OCI-M2 (cell line): Measurements from ENCODE around the gene SPRYD3.

ENCODE experiments used
- DNase-seq: peaks from one replicate; lab custom pipeline; 2025; ENCODE audit not compliant: unreplicated experiment; lab: John Stamatoyannopoulos, UW

Gene SPRYD3

DNA sequence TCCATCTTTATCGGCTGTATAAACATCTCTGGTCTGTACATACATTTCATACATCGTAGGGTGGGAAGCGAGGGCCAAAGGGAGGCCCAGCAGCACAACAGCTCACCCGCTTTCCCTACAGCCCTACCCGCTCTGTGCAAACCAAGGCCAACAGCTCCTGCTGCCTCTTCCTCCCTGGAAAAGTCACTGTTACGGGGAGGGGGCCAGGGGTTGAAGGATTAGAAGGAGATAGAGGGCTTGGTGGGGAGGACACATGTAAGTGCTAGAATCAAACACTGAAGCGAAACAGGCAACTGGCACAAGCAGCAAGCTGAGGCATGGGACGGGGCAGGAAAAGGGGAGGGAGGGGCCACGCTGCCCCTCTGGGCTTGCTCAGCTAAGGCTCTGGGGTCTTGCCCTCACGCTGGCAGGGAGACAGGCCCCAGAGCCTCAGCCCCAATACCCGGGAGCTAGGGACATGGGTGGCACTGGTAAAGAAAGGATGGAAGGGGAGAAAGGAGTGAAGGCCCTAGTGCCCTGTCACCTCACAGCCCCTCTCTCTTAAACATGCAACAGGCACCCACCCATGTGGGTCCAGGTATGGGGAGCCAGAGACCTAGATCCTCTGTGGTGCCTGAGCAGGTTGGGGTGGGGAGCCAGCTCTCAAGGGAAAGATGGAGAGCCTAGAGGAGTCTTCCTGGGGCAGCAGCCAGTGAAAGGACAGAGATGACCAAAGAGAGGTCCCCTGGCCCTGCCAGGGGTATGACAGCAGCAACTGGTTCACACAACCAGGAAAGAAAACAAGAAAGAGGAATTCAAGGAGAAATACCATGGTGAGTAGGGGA, 14.4 kb downstream of the SPRYD3 start:
- no peak for DNase-seq

DNA sequence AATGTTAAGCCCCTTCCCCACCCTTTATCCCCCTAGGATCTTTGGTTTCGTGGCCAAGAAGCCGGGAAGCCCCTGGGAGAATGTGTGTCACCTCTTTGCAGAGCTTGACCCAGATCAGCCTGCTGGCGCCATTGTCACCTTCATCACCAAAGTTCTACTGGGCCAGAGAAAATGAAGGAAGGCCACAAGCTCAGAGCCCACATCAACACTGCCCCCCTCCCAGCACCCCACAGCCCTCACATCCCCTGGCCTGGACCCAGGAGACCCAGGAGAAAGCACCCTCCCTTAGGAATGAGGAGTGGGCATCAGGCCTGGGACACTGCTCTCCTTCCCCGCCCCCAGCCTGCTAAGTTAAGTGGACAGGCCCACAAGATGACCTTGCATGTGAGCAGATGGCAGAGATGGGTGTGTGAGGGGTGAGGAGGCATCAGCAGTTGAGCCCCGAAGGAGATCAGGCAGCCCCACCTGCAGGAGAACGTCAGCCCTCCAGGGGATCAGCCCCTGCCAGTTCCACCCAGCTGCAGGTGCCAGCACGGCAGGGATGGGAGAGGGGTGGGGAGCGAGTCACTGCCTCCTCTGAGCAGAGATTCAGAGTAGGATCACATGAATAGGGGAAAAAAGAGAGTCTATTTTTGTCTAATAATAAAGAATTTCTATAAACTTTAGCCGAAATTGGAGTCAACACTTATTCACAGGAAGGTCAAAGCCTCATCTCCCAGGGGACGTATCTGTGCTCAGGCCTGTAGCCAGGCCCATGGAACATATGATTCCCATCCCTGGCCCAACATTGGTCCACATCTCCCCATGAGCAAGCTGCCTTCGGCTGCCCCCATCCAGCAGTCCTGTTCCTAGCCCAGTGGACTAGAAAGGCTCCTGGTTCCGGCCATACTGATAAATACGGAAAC, 15.2 kb downstream of the SPRYD3 start:
- no peak for DNase-seq

DNA sequence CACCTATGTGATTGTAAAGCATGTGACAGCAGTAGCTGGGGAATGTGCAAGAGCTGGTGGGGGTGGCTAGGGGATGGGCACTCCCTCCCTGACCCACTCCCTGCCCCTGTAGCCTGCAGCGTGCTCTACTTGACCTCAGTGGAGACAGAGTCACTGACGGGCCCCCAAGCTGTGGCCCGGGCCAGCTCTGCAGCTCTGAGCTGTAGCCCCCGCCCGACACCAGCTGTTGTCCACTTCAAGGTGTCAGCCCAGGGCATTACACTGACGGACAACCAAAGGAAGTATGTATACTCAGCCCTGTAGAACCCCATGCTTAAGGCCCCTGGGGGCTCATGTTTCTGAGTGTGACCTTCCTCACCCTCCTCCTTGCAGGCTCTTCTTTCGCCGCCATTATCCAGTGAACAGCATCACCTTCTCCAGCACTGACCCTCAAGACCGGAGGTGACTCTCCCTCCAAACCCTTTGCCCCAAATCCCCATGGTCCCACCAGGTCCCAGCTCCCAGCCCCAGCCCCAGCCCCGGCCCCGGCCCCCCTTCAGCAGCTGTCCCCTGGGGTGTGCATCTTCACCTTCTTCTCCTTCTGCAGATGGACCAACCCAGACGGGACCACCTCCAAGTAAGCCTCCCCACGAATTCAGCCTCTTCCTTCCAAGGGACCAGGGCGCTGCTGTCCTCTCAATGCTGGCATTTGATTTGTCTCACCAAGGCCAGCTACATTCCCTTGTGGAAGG, 16.0 kb downstream of the SPRYD3 start:
- DNase-seq: no peak

DNA sequence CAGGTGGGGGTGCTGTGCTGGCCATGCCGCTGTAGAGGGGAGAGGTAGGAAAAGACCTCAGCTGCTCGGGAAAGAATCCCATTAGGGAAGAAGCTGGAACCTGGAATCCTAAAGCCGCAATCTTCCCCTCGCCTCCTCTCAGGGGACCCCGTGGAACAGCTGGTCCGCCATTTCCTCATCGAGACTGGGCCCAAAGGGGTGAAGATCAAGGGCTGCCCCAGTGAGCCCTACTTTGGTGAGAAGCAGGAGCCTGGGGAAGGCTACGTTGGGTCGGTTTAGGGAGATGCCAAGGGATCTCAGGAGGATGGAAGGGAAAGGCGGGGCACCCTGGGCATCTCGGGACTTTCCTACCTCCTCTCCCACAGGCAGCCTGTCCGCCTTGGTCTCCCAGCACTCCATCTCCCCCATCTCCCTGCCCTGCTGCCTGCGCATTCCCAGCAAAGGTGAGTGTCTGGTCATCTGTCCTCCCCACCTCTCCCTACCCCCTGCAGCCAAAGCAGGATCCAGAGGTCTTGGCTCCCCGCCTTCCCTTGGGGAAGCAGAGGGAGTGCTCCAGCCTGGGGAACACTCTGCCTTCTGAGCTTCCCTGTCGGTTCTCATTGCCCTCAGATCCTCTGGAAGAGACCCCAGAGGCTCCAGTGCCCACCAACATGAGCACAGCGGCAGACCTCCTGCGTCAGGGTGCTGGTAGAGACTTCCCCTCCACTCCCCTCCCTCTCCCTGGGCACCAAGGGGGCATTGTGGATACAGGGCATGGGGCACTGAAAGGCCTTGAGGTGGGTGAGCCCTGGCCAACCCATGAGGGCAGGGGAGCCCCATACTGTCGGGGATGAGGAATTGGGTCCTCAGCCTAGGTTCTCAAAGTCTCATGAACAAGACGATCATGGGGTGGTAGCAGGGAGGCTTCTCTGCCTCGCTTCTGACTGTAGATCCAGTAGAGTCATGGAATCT, 16.9 kb downstream of the SPRYD3 start:
- no peak for DNase-seq

DNA sequence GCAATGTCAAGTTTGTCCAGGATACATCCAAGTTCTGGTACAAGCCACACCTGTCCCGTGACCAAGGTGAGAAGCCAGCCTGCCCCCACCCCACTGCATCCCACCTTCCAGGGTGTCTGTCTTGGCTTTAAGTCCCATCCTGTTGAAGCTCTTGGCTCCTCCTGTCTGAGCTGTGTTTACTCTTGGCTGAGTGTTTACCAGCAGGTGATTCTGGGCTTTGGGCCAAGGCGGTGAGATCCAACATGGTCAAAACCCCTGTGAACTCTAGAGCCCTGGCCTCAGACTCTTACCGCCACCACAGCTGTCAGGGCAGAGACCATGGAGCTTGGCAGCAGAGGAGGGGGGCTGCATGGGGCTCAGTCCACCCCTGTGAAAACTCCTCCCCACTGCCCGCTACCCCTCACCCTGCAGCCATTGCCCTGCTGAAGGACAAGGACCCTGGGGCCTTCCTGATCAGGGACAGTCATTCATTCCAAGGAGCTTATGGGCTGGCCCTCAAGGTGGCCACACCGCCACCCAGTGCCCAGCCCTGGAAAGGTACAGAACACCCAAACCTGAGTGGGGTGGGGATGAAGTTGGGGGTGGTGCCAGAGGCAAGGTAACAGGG, 17.7 kb downstream of the SPRYD3 start:
- DNase-seq: no peak

DNA sequence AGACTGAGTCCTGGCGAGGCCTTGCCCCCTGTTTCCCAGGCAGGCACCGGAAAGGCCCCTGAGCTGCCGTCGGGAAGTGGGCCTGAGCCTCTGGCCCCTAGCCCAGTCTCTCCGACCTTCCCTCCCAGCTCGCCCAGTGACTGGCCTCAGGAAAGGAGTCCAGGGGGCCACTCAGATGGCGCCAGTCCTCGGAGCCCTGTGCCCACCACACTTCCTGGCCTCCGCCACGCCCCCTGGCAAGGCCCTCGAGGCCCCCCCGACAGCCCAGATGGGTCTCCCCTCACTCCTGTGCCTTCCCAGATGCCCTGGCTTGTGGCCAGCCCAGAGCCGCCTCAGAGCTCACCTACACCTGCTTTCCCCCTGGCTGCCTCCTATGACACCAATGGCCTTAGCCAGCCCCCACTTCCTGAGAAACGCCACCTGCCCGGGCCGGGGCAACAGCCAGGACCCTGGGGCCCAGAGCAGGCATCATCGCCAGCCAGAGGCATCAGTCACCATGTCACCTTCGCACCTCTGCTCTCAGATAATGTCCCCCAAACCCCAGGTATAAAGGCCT, 18.4 kb downstream of the SPRYD3 start:
- no peak for DNase-seq

DNA sequence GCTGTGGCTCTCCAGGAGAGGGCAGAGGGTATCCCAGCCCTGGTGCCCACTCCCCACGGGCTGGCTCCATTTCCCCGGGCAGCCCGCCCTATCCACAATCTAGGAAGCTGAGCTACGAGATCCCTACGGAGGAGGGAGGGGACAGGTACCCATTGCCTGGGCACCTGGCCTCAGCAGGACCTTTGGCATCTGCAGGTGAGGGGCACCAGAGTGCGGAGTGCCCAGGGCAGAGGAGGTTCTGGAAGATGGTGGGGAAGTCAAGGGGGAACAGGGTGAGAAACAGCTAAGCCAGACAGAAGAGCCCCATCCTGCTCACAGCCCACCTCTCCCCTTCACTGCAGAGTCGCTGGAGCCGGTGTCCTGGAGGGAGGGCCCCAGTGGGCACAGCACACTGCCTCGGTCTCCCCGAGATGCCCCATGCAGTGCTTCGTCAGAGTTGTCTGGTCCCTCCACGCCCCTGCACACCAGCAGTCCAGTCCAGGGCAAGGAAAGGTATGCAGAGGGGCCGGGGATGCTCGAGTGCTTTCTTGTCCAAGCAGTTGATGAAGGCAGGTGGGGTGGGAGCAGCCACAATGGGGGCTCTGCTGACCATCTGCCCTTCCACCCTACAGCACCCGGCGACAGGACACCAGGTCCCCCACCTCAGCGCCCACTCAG, 19.0 kb downstream of the SPRYD3 start:
- DNase-seq: no peak

DNA sequence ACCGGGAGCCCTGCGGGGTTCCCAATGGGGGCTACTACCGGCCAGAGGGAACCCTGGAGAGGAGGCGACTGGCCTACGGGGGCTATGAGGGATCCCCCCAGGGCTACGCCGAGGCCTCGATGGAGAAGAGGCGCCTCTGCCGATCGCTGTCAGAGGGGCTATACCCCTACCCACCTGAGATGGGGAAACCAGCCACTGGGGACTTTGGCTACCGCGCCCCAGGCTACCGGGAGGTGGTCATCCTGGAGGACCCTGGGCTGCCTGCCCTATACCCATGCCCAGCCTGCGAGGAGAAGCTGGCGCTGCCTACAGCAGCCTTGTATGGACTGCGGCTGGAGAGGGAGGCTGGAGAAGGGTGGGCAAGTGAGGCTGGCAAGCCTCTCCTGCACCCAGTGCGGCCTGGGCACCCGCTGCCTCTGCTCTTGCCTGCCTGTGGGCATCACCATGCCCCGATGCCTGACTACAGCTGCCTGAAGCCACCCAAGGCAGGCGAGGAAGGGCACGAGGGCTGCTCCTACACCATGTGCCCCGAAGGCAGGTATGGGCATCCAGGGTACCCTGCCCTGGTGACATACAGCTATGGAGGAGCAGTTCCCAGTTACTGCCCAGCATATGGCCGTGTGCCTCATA, 19.6 kb downstream of the SPRYD3 start:
- DNase-seq: no peak

DNA sequence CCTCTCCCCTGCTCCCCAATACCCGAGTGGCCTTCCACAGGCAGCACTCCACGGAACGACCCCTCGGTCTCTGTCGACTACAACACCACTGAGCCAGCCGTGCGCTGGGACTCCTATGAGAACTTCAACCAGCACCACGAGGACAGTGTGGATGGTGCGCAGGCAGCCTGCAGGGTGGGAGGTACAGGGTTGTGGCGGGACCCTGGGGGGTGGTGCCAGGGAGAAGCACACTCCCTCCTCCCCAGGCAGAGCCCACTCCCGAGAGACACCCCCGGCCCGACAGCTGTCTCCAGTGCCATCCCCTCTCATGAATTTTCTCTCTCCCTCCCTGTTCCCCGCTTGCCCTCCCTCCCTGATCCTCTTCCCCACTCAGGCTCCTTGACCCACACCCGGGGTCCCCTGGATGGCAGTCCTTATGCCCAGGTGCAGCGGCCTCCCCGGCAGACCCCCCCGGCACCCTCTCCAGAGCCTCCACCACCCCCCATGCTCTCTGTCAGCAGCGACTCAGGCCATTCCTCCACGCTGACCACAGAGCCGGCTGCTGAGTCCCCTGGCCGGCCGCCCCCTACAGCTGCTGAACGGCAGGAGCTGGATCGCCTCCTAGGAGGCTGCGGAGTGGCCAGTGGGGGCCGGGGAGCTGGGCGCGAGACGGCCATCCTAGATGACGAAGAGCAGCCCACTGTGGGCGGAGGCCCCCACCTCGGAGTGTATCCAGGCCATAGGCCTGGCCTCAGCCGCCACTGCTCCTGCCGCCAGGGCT, 20.3 kb downstream of the SPRYD3 start:
- DNase-seq: no peak

DNA sequence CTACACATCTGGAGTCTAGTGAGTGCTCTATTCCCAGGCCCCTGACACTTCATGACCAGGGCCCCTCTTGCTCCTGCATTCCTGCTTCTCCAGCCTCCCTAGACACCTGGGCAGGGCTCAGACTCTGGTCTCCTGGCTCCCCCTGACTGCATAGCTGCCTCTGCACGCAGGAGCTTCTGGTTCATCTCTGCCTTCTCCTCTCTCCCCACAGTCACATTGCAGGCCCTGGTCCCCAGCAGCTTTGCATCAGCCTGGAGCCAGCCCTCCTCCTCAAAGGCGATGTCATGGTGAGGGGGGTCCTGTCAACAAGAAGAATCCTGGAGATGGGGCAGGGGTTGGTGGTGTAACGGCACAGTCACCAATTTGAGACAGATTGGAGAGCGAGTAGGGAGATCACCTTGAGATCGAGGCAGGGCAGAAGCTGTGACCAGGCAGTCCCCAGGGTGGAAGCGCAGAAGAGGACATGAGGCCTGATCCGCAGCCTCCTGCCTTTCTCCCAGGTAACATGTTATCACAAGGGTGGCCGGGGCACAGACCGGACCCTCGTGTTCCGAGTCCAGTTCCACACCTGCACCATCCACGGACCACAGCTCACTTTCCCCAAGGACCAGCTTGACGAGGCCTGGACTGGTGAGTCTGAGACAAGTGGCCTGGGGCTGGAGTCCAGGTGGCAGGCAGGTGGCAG, 21.2 kb downstream of the SPRYD3 start:
- DNase-seq: no peak

DNA sequence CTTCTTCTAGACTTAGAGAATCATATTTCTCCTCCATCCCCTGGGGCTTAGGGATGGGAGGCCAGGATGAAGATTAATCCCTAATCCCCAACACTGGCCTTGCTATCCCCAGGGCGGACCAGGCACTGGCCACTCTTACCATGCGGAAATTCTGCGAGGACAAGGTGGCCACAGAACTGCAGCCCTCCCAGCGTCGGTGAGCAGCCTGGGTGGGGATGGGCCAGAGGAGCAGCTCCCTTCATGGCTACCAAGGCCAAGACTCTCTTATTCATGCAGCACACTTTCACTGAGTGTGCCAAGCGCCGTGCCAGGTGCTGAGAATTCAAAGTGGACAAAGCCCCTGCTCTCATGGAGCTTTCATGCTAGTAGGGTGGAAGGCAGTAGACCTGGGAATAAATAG, 22.3 kb downstream of the SPRYD3 start:
- DNase-seq: no peak

DNA sequence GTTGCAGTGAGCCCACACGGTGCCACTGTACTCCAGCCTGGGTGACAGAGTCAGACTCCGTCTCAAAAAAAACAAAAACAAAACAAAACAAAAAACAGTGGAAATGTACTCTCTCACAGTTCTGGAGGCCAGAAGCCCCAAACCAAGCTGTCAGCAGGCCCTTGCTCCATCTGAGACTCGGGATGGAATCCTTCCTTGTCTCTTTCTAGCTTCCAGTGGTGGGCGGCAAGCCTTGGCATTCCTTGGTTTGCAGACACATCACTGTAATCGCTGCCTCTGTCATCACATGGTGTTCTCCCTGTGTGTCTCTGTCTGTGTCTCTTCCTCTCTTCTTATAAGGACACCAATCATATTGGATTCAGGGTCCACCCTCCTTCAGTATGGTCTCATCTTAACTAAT, 22.9 kb downstream of the SPRYD3 start:
- DNase-seq: no peak

DNA sequence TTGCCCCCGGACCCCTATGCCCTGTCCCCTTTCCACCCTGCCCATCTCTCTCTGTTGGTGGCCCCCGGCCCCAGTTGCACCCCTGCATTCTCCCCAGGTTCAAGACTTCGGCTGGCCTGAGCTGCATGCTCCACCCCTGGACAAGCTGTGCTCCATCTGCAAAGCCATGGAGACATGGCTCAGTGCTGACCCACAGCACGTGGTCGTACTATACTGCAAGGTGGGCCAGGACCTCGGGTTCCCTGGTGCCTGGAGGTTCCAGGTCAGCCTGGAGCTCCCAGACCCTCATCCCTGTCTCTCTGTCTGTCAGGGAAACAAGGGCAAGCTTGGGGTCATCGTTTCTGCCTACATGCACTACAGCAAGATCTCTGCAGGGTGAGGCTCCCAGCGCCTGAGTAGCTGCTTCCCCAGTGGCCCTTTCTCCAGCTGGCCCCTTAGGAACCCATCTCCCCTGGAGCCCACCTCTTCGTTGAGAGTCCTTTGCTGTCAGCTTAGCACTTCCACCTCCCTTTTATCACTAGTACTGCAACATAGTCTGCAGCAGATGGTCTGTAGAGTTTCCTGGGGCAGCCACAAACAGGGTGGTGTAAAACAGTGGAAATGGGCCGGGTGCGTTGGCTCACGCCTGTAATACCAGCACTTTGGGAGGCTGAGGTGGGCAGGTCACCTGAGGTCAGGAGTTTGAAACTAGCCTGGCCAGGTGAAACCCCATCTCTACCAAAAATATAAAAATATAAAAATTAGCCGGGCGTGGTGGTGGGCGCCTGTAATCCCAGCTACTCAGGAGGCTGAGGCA, 23.5 kb downstream of the SPRYD3 start:
- DNase-seq: no peak

DNA sequence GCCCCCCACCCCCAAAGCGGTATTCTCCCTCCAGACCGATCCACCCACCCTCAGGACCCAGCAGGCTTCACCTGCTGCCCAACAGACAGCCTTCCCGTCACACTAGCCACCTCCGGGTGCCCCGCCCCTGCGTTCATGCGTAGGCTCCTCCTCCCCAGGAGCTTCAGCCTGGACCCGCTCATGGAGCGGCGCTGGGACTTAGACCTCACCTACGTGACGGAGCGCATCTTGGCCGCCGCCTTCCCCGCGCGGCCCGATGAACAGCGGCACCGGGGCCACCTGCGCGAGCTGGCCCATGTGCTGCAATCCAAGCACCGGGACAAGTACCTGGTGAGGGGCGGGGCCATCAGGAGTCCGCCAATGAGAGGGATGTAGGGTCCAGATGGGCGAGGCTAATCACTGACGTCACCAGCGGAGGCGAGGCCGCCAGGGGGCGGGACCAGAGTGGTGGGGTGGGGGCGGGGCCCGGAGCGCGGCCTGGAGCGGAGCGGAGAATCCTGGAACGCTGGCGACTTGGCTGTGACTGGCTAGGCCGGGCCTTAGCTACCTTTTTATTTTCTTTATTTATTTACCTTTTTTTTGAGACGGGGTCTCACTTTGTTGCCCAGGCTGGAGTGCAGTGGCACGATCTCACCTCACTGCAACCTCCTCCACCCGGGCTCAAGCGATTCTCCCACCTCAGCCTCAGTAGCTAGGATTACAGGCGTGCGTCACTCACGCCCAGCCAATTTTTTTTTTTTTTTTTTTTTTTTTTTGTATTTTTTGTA, 24.9 kb downstream of the SPRYD3 start:
- no peak for DNase-seq

DNA sequence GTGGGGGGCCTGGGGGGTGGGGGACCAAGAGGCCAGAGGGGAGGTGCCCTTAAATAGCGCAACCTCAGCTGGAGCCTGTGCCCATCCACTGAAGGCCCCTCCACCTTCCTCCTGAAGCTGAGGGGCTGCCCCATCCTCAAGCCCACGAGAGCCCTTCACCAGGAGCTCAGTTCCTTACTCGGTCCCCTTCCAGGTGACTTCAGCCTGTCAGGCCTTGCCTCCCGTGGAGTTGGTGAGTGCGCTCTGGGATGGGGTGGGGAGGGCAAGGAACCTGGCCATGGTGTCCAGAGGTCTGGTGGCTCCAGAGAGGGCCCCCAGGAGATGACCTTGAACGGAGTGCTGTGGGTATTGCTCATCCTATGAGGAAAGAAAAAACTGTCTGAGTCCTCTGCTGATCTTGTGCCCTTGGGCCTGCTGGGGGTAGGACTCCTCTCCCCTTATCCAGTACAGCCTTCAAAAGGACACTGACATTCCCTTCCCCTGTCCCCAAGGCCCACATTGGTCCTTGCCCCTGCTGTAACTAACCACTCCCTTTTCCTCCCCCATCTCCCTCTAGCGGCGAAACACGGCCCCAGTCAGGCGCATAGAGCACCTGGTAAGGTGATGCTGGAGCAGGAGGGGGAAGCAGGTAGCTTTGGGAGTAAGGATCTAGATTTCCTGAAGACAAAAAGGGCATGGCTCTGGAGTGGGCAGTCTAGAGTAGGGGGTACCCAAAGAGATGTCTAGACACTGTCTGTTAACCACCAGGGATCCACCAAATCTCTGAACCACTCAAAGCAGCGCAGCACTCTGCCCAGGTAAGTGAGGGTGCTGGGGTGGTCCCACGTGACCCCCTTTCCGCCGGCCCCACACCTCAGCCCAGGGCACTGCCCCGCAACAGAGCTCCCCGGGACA, 25.7 kb downstream of the SPRYD3 start:
- DNase-seq: no peak
